RWPE2 (cell line): ENCODE data around the gene ARHGAP10.
A peak's percentile ranks its signal among the peaks of the same experiment; 100 is the strongest.

Experiments used
- ATAC-seq: fragments of 200-7000 bp; cut with Tn5 transposase; 3 replicates; pipeline ENCODE4 v1.9.1; 2021; ENCODE audit warnings: low read depth
- DNase-seq: peaks from one replicate; pipeline ENCODE4 v3.0.0-alpha.2; 2020; ENCODE audit warnings: low spot score
- H3K27ac ChIP-seq: fragments of 450-650 bp; 2 replicates; pipeline ENCODE4 v1.5.1; 2017; ENCODE audit warnings: mild to moderate bottlenecking; ENCODE audit not compliant: poor library complexity, severe bottlenecking
- H3K27me3 ChIP-seq: fragments of 250-450 bp; sonication (Bioruptor Pico); 2 replicates; pipeline ENCODE4 v1.5.1; 2021; ENCODE audit warnings: mild to moderate bottlenecking, moderate library complexity; ENCODE audit not compliant: insufficient read depth, poor library complexity, severe bottlenecking
- H3K36me3 ChIP-seq: fragments of 250-450 bp; sonication (Bioruptor Pico); 2 replicates; pipeline ENCODE4 v1.5.1; 2020; ENCODE audit warnings: low read depth, mild to moderate bottlenecking, moderate library complexity
- H3K4me1 ChIP-seq: fragments of 250-450 bp; sonication (Bioruptor Pico); 2 replicates; pipeline ENCODE4 v1.5.1; 2021; ENCODE audit warnings: mild to moderate bottlenecking, moderate library complexity; ENCODE audit not compliant: insufficient read depth, poor library complexity, severe bottlenecking
- H3K4me3 ChIP-seq: fragments of 250-450 bp; sonication (Bioruptor Pico); 2 replicates; pipeline ENCODE4 v1.5.1; 2021; ENCODE audit warnings: mild to moderate bottlenecking, moderate library complexity; ENCODE audit not compliant: severe bottlenecking
- H3K9me3 ChIP-seq: fragments of 250-450 bp; sonication (Bioruptor Pico); 2 replicates; pipeline ENCODE4 v1.5.1; 2021; ENCODE audit warnings: mild to moderate bottlenecking, moderate library complexity; ENCODE audit not compliant: severe bottlenecking
- TF ChIP-seq, protein P1 (sequence below): fragments of 450-650 bp; IDR thresholded peaks from one replicate; pipeline ENCODE4 v1.5.1; 2017; ENCODE audit warnings: mild to moderate bottlenecking, moderate library complexity; ENCODE audit not compliant: poor library complexity, severe bottlenecking

The ARHGAP10 gene

GRCh38 chr4:147770831-147771230 is 38.9 kb downstream of the ARHGAP10 start:
- Histone ChIP-seq H3K4me3 (no peak overlapping the region), H3K27ac (peak overlapping the region; percentile 93), H3K4me1 (peaks cover 56% of the 10 kb centered on the region), H3K27me3 (no peaks in the 10 kb centered on the region), H3K9me3 (no peaks in the 10 kb centered on the region), H3K36me3 (no peaks in the 10 kb centered on the region)
- no peak for DNase-seq
- ATAC-seq = no peak
- TF ChIP-seq, protein P1, sequence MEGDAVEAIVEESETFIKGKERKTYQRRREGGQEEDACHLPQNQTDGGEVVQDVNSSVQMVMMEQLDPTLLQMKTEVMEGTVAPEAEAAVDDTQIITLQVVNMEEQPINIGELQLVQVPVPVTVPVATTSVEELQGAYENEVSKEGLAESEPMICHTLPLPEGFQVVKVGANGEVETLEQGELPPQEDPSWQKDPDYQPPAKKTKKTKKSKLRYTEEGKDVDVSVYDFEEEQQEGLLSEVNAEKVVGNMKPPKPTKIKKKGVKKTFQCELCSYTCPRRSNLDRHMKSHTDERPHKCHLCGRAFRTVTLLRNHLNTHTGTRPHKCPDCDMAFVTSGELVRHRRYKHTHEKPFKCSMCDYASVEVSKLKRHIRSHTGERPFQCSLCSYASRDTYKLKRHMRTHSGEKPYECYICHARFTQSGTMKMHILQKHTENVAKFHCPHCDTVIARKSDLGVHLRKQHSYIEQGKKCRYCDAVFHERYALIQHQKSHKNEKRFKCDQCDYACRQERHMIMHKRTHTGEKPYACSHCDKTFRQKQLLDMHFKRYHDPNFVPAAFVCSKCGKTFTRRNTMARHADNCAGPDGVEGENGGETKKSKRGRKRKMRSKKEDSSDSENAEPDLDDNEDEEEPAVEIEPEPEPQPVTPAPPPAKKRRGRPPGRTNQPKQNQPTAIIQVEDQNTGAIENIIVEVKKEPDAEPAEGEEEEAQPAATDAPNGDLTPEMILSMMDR = no peak

- ATAC-seq (no peak), DNase-seq (no peak)
- Histone ChIP-seq H3K4me3 (no peak overlapping the region), H3K36me3 (no peaks in the 10 kb centered on the region), H3K9me3 (no peaks in the 10 kb centered on the region), H3K27ac (peak overlapping the region; percentile 93), H3K27me3 (no peaks in the 10 kb centered on the region), H3K4me1 (peaks cover 54% of the 10 kb centered on the region)
- TF ChIP-seq, protein P1 = no peak
These were observed 40.2 kb downstream of the ARHGAP10 start for GRCh38 chr4:147772056-147772455.

DNA sequence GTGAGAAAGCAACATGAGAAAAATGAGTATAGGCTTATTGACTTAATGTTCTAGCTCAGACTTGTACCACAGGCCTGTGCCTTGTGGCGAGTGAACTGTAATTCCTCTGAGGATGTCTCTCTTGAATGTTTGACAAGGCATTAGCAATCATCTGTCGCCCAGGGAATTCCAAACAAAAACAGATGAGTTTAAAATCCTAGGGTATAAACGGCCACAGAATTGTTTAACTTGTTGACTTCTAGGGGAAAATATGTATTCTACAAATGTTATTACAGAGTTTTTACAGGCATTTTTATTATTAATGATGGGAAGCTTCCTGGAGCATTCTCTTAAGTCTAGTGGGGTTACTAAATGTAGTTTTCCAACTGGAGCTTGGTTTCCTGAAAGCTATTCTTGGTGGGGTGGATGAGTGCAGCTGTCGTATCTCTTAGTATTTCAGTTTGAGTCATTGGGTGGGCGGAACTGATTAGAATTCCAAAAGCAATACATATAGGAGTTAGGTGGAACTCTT is 40.6 kb downstream of the ARHGAP10 start:
- H3K4me1 ChIP-seq = peaks cover 58% of the 10 kb centered on the region
- H3K36me3 ChIP-seq = no peaks in the 10 kb centered on the region
- DNase-seq = no peak
- peak; percentile 72 for ATAC-seq
- peak overlapping the region; percentile 93 for H3K27ac ChIP-seq
- no peaks in the 10 kb centered on the region for H3K9me3 ChIP-seq
- TF ChIP-seq, protein P1 = no peak
- no peaks in the 10 kb centered on the region for H3K27me3 ChIP-seq
- no peak overlapping the region for H3K4me3 ChIP-seq

GRCh38 chr4:147773261-147774184 is 41.6 kb downstream of the ARHGAP10 start:
- TF ChIP-seq, protein P1 = no peak
- DNase-seq = no peak
- no peak for ATAC-seq
- Histone ChIP-seq H3K4me1 (peaks cover 54% of the 10 kb centered on the region), H3K9me3 (no peaks in the 10 kb centered on the region), H3K27ac (peak overlapping the region; percentile 93), H3K27me3 (no peaks in the 10 kb centered on the region), H3K36me3 (no peaks in the 10 kb centered on the region), H3K4me3 (no peak overlapping the region)

GRCh38 chr4:147776716-147777115 is 44.8 kb downstream of the ARHGAP10 start:
- peaks cover 45% of the 10 kb centered on the region for H3K4me1 ChIP-seq
- ATAC-seq = no peak

More at GRCh38 chr4:147776716-147777115, 44.8 kb downstream of the ARHGAP10 start:
- H3K9me3 ChIP-seq = no peaks in the 10 kb centered on the region
- no peak overlapping the region for H3K4me3 ChIP-seq
- TF ChIP-seq, protein P1 = no peak
- no peak for DNase-seq
- H3K27ac ChIP-seq = peak overlapping the region; percentile 32
- H3K36me3 ChIP-seq = no peaks in the 10 kb centered on the region
- H3K27me3 ChIP-seq = no peaks in the 10 kb centered on the region
